Measurements from ENCODE around the gene PMM2. TPM values are rescaled to one million over a fixed set of nuclear protein-coding genes. Genes with fewer than 3 reads are reported as not detected.
"Not testable (repeated sequence)": the region's sequence is repeated elsewhere in the genome, so short reads cannot be mapped to it uniquely, and the experiment has no call there.

The PMM2 gene
- total RNA-seq, 3 donors from 2014 or later: 46.4 to 77.9 (median 74.9) TPM

DNA sequence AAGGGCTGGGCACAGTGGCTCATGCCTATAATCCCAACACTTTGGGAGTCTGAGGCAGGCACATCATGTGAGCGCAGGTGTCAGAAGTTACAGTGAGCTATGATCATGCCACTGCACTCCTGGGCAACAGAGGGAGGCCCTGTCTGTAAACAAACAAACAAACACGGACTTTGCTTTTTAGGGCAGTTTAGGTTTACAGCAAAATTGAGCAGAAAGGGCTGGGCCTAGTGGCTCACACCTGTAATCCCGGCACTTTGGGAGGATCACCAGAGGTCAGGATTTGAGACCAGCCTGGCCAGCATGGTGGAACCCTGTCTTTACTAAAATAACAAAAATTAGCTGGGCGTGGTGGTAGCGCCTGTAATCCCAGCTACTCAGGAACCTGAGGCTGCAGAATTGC is 74.4 kb downstream of the PMM2 start:
- TF ChIP-seq CTCF (IDR thresholded peaks at IDR 0.05): no peak
- peaks cover 18% of the 10 kb centered on the region for H3K4me1 ChIP-seq (ENCODE audit: low read depth)
- H3K4me3 ChIP-seq: no peak overlapping the region
- no peak for ATAC-seq
- H3K36me3 ChIP-seq (ENCODE audit: low read depth): no peaks in the 10 kb centered on the region
- H3K9me3 ChIP-seq: no peaks in the 10 kb centered on the region
- intact Hi-C loops (cut with DNase I, micrococcal nuclease): no loop called here
- DNase-seq: no peak

DNA sequence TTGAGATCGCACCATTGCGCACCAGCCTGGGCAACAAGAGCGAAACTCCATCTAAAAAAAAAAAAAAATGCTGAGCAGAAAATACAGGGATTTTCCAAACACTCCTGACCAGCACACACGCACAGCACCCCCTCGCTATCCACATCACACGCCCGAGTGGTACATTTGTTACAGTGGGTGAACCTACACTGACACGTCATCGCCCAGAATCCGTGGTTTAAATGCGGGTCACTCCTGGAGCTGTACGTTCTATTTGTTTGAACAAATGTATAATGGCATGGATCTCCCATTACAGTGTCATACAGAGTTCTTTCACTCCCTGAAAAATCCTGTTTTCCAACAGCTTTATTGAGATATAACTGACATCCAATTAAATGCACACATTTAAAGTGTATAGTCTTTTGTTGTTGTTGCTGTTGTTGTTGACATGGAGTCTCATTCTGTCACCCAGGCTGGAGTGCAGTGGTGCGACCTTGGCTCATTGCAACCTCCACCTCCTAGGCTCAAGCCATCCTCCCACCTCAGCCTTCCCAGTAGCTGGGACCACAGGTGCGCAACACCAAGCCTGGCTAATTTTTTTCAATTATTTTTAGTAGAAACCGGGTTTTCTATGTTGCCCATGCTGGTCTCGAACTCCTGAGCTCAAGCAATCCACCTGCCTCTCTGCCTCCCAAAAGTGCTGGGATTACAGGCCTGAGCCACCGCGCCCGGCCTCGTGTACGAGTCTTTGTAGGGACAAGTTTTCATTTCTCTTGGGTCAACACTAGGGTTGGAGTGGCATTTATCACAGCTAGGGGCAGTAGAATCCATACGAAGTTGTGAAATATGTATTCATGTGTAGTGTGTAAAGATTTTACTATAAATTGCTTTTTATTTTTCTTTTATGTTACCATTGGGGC is 75.6 kb downstream of the PMM2 start:
- intact Hi-C loops (cut with DNase I, micrococcal nuclease): no loop called here
- TF ChIP-seq CTCF (IDR thresholded peaks at IDR 0.05): no peak
- ATAC-seq: no peak

DNA sequence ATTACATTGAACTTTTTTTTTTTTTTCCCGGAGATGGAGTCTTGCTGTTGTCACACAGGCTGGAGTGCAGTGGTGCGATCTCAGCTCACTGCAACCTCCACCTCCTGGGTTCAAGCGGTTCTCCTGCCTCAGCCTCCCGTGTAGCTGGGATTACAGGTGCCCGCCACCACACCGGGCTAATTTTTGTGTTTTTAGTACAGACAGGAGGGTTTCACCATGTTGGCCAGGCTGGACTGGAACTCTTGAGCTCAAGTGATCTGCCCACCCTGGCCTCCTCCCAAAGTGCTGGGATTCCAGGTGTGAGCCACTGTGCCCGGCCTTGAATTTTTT is 76.2 kb downstream of the PMM2 start:
- DNase-seq; H3K9me3 ChIP-seq; H3K4me3 ChIP-seq; H3K36me3 ChIP-seq (ENCODE audit: low read depth); intact Hi-C loops (cut with DNase I, micrococcal nuclease); ATAC-seq: not testable (repeated sequence)
- H3K4me1 ChIP-seq (ENCODE audit: low read depth): peaks cover 14% of the 10 kb centered on the region

More for the DNA sequence above, 75.6 kb downstream of the PMM2 start:
- Histone ChIP-seq H3K36me3 (ENCODE audit: low read depth) (no peaks in the 10 kb centered on the region), H3K9me3 (no peaks in the 10 kb centered on the region), H3K4me3 (no peak overlapping the region), H3K4me1 (ENCODE audit: low read depth) (peaks cover 13% of the 10 kb centered on the region)
- DNase-seq: no peak

DNA sequence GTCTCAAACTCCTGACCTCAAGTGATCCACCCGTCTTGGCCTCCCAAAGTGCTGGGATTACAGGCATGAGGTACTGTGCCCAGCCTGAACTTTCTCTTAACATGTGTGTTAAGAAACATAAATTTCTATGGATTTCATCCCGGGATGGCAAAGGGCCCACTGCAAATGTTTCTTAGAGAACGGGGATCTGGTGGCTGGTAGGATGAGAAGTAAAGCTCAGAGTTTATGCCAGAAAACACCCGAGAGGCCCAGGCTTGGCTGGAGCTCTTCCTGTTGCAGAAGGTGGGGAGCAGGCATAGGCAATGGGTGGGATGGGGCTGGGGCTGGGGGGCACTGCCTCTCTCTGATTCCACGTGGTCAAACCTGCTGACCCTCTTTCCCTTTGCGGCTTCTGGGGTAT is 76.7 kb downstream of the PMM2 start:
- Histone ChIP-seq H3K9me3 (no peaks in the 10 kb centered on the region), H3K36me3 (ENCODE audit: low read depth) (no peaks in the 10 kb centered on the region), H3K4me3 (no peak overlapping the region), H3K4me1 (ENCODE audit: low read depth) (peaks cover 10% of the 10 kb centered on the region)
- no peak for DNase-seq
- ATAC-seq: no peak
- intact Hi-C loops (cut with DNase I, micrococcal nuclease): no loop called here
- no peak for TF ChIP-seq CTCF (IDR thresholded peaks at IDR 0.05)

GRCh38 chr16:8875317-8875716 is 77.7 kb downstream of the PMM2 start:
- H3K9me3 ChIP-seq; H3K4me3 ChIP-seq; H3K36me3 ChIP-seq (ENCODE audit: low read depth); H3K4me1 ChIP-seq (ENCODE audit: low read depth); intact Hi-C loops (cut with DNase I, micrococcal nuclease); ATAC-seq; DNase-seq: not testable (repeated sequence)

DNA sequence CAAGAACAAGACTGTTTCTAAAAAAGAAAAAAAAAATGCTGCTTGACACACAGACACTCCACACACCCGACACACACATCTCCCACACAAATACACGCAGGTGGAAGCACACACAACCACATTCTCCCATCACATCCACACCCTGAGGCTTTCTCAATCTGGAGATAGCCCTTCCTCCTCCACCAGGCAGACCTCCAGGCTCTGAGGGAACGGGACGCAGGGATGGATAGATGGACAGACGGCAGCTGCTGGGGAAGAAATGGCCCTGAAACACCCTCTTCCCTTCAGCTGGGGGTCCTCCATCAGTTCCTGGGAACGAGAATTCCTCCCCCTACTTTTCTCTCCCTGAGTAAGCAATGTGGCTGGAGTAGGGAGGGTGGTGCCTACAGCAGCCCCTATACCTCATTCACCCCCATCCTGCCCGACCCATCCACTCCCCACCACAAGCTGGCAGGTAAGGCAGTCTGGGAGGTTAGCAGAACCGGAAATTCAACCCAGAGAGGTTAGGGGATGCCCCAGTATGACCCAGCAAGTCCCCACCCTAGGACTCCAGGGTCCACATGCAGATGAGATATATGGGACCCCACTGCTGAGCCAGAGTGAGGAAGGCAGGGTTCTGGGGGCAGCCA is 80.4 kb downstream of the PMM2 start:
- ATAC-seq (peak; percentile 33), DNase-seq (peak in 1 of 3 donors; percentile 31)

More for the DNA sequence above, 80.4 kb downstream of the PMM2 start:
- Histone ChIP-seq H3K4me3 (no peak overlapping the region), H3K9me3 (no peaks in the 10 kb centered on the region), H3K36me3 (ENCODE audit: low read depth) (no peaks in the 10 kb centered on the region), H3K4me1 (ENCODE audit: low read depth) (peaks cover 2% of the 10 kb centered on the region)
- TF ChIP-seq CTCF (IDR thresholded peaks at IDR 0.05): no peak
- intact Hi-C loops (cut with DNase I, micrococcal nuclease): no loop called here
